ENCODE results near the gene FAM135A.
"Not testable (repeated sequence)": the region's sequence is repeated elsewhere in the genome, so short reads cannot be mapped to it uniquely, and the experiment has no call there.

Gene FAM135A

GRCh38 chr6:70609181-70609580, 195.9 kb downstream of the FAM135A start:
- not testable (repeated sequence) for DNase-seq (ENCODE audit: low read depth in 1 of 2, low spot score in 1 of 2)
